ENCODE data around the gene WDR1.

- TF ChIP-seq POLR2A (IDR thresholded peaks at IDR 0.05; ENCODE audit: low read depth): no peak
- no peak for TF ChIP-seq CTCF (IDR thresholded peaks at IDR 0.05)
- TF ChIP-seq EP300 (IDR thresholded peaks at IDR 0.05): no peak
- TF ChIP-seq POLR2AphosphoS5 (IDR thresholded peaks at IDR 0.05): peak in 1 of 2 donors; percentile 13
Observed at GRCh38 chr4:10056334-10057022, 60.1 kb downstream of the WDR1 start.
